ENCODE results near the gene SLC4A4. TPM values are rescaled to one million over a fixed set of nuclear protein-coding genes. Genes with fewer than 3 reads are reported as not detected.

Gene SLC4A4
- total RNA-seq, 1 donor from 2014 or later = 5.0 TPM

DNA sequence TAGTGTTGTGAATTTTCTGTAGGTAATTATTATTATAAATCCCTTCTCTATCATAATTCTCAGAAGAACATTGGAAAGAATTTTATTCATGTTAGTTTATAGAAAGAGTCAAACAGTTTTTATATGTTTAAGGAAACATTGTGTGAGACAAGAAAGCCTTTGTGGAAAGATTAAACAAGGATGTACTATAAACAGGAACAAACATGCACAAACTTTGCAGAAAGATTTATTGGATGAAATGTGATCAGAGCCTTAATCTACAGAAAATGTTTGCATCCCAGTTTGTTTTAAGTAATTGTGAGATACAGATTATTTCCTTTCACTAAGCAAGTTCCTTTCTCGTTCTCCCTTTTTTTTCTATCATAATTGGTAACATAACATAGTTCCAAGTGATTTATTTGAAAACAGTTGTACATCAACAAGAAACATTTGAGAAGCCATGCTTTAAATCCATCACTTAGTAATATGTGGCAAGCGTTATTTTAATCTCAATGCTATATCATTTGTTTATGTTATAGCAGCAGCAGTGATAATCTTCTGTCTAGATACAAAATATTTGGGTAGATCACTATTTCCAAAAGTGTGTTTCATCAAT, 129.4 kb downstream of the SLC4A4 start:
- Mint-ChIP-seq H3K4me1 (ENCODE audit: unreplicated experiment) (no peaks in the 10 kb centered on the region), H3K9me3 (ENCODE audit: unreplicated experiment) (no peaks in the 10 kb centered on the region), H3K27me3 (ENCODE audit: unreplicated experiment) (no peaks in the 10 kb centered on the region), H3K4me3 (ENCODE audit: unreplicated experiment) (no peak overlapping the region), H3K36me3 (ENCODE audit: low read depth, unreplicated experiment) (no peaks in the 10 kb centered on the region), H3K27ac (ENCODE audit: unreplicated experiment) (no peak overlapping the region)
- TF ChIP-seq, protein P1, sequence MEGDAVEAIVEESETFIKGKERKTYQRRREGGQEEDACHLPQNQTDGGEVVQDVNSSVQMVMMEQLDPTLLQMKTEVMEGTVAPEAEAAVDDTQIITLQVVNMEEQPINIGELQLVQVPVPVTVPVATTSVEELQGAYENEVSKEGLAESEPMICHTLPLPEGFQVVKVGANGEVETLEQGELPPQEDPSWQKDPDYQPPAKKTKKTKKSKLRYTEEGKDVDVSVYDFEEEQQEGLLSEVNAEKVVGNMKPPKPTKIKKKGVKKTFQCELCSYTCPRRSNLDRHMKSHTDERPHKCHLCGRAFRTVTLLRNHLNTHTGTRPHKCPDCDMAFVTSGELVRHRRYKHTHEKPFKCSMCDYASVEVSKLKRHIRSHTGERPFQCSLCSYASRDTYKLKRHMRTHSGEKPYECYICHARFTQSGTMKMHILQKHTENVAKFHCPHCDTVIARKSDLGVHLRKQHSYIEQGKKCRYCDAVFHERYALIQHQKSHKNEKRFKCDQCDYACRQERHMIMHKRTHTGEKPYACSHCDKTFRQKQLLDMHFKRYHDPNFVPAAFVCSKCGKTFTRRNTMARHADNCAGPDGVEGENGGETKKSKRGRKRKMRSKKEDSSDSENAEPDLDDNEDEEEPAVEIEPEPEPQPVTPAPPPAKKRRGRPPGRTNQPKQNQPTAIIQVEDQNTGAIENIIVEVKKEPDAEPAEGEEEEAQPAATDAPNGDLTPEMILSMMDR (IDR thresholded peaks at IDR 0.05; ENCODE audit: unreplicated experiment) = no peak
- no peak for DNase-seq (ENCODE audit: low spot score)

DNA sequence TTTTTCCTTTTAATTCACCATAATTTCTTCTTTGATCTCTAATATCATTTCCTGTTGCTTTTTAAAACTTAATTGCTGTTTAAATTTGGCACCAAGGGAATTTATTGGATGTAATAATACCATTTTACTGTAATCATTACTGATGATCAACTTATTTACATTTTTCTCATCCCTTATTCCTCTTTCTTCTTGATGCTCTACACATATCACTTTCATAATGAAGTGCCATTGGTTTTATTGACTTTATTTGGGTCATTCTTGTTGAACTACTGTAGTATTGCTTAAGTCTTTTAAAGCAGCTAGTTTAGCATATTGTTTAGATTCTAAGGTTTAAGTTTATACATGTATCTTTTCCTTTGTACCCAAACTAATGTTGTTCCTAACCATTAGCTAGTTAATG, 130.7 kb downstream of the SLC4A4 start:
- Mint-ChIP-seq H3K27me3 (ENCODE audit: unreplicated experiment) (no peaks in the 10 kb centered on the region), H3K4me1 (ENCODE audit: unreplicated experiment) (no peaks in the 10 kb centered on the region), H3K27ac (ENCODE audit: unreplicated experiment) (no peak overlapping the region), H3K4me3 (ENCODE audit: unreplicated experiment) (no peak overlapping the region), H3K9me3 (ENCODE audit: unreplicated experiment) (no peaks in the 10 kb centered on the region), H3K36me3 (ENCODE audit: low read depth, unreplicated experiment) (no peaks in the 10 kb centered on the region)
- no peak for DNase-seq (ENCODE audit: low spot score)
- TF ChIP-seq, protein P1 (IDR thresholded peaks at IDR 0.05; ENCODE audit: unreplicated experiment) = no peak

DNA sequence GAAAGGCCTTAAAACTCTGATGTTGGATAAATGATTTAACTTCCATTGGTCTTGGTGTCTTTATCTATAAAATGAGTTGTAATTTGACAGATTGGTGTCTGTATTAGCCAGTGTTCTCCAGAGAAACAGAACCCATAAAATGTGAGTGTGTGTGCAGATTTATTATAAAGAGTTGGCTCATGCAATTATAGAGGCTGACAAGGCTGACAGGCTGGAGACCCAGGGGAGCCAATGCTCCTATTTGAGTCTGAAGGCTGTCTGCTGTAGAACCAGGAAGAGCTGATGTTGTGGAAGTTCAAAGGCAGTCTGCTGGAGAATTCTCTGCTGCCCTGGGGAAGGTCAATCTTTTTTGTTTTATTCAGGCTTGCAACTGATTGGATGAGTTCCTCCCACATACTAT, 131.7 kb downstream of the SLC4A4 start:
- Mint-ChIP-seq H3K36me3 (ENCODE audit: low read depth, unreplicated experiment) (no peaks in the 10 kb centered on the region), H3K4me1 (ENCODE audit: unreplicated experiment) (no peaks in the 10 kb centered on the region), H3K4me3 (ENCODE audit: unreplicated experiment) (no peak overlapping the region), H3K9me3 (ENCODE audit: unreplicated experiment) (no peaks in the 10 kb centered on the region), H3K27ac (ENCODE audit: unreplicated experiment) (no peak overlapping the region), H3K27me3 (ENCODE audit: unreplicated experiment) (no peaks in the 10 kb centered on the region)
- TF ChIP-seq, protein P1 (IDR thresholded peaks at IDR 0.05; ENCODE audit: unreplicated experiment) = no peak
- no peak for DNase-seq (ENCODE audit: low spot score)

DNA sequence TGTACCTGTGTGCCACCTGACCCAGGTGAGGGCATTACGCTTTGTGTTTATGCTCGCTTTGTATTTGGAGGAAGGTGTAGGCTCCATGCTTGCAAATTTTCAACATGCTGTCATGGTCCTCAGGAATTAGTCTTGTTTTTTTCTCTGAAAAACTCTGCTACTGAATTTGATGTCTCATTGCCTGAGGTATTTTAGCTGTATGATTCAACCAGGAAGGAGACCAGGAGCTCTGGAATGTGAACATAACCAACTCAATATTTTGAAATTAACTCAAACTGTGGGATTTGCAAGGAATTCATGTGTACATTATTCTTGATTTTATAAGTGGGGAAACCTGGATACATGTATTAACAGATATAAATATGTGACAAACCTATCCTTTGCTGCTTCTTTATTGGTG, 134.1 kb downstream of the SLC4A4 start:
- TF ChIP-seq, protein P1 (IDR thresholded peaks at IDR 0.05; ENCODE audit: unreplicated experiment) = no peak
- Mint-ChIP-seq H3K9me3 (ENCODE audit: unreplicated experiment) (no peaks in the 10 kb centered on the region), H3K27ac (ENCODE audit: unreplicated experiment) (no peak overlapping the region), H3K36me3 (ENCODE audit: low read depth, unreplicated experiment) (no peaks in the 10 kb centered on the region), H3K4me3 (ENCODE audit: unreplicated experiment) (no peak overlapping the region), H3K4me1 (ENCODE audit: unreplicated experiment) (no peaks in the 10 kb centered on the region), H3K27me3 (ENCODE audit: unreplicated experiment) (no peaks in the 10 kb centered on the region)
- no peak for DNase-seq (ENCODE audit: low spot score)

DNA sequence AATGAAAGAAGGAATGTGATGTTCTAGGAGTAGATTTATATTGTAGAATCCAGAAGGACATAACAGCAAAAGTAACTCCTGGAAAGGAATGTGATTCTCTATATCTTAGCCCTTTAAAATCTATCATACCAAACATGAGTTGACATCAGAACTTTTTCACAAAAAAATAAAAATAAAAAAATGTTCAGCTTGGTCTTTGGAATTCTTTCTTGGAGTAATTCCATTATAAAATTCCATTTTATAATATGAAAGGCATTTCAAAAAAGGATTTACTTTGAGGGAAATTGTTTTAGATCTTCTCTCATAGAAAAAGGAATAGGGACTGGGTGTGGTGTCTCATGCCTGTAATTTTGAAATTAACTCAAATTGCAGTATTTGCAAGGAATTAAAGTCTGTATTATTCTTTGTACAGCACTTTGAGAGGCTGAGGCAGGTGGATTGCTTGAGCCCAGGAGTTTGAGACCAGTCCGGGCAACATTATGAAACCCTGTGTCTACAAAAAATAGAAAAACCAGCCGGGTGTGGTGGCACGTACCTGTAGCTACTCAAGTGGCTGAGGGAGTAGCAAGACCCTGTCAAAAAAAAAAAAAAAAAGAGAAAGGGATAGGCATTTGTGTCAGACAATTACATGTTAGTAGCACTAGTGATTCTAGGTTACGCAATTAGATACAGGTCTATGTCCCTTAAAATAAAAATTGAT, 134.9 kb downstream of the SLC4A4 start:
- Mint-ChIP-seq H3K36me3 (ENCODE audit: low read depth, unreplicated experiment) (no peaks in the 10 kb centered on the region), H3K4me3 (ENCODE audit: unreplicated experiment) (no peak overlapping the region), H3K9me3 (ENCODE audit: unreplicated experiment) (no peaks in the 10 kb centered on the region), H3K4me1 (ENCODE audit: unreplicated experiment) (no peaks in the 10 kb centered on the region), H3K27me3 (ENCODE audit: unreplicated experiment) (no peaks in the 10 kb centered on the region), H3K27ac (ENCODE audit: unreplicated experiment) (no peak overlapping the region)
- TF ChIP-seq, protein P1 (IDR thresholded peaks at IDR 0.05; ENCODE audit: unreplicated experiment) = no peak
- DNase-seq (ENCODE audit: low spot score) = no peak
